HG03108 (cell line): ENCODE data around the gene LRBA.

Experiments
- ATAC-seq: cut with Tn5 transposase; IDR thresholded peaks from one replicate; pipeline ENCODE4 v1.9.1; 2021; ENCODE audit warnings: moderate library complexity; ENCODE audit not compliant: unreplicated experiment

LRBA gene

DNA sequence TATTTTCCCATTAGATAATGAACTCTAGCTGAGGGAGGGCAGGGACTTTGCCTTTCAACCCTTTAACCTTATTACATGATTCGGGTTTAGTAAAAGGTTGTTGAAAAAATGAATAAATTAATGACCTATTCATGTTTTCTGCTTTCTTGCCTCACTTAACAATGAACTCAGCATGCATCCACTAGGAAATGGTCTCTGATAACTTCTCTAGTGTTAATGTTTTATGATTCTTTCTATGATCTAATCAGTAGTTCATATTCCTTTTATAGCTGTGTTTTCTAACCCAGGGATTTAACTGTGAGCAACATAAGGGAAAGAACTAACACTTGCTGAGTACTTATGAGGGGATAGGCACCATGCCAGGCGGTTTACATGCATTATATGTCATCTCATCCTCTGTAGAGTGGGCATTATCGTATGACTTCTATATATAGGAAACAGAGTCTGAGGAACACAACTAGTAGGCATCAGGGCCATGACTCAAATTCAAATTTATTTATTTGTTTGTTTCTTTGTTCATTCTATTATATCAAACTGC lies 669.8 kb downstream of the LRBA start:
- ATAC-seq, result no peak

DNA sequence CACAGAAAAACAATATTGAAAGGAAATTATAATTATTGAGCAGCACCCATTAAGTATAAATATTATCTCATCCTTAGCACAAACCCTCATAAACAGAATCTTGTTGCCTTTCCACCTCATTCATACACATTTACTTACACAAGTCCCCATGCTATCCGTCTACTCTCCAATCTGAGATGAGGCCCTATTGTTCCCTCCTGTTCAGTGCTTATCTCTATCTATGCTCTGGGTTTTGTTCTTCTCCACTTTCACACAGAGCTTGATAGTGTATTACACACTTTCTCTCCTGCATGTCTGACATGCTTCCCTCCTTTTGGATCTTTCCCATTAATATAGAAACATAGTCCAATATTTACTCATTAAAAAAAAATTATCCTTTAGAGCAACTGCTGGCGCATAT lies 671.3 kb downstream of the LRBA start:
- ATAC-seq, result no peak

DNA sequence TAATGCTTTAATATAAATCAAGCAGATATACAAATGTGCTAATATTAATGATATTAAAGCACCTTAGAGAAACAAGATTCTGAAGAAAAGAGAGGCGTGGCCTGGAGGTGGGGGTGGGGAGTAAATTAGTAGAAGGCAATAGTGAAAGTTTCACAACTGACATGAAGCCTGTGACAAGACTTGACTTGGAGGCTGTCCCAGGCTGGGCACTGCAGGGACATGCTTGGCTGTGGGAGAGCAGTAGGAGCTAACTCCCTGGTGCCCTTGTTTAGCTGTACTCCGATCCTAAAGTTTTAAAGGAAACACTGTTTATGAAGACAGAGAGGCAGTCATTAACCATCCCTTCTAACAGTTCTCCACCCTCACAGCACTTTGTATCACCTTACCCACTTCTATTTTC lies 672.1 kb downstream of the LRBA start:
- ATAC-seq, result no peak

DNA sequence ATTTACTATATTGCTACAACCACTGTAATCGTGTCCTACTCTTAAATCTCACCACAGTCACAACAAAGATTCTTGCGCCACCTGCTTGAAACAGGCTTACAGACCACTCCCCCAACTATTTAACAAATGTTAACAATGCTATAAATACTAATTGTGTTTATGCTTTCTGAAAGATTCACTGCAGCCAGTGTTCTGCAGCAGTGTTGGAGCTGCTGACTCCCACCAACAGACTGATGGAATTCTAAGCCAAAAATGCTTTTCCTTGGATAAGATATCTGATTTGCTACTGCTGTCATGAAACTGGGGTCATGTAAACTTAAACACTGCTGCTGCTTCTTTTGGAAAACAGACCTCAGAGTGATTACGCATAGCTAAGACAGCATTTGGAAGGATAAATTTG lies 677.4 kb downstream of the LRBA start:
- ATAC-seq, result no peak

DNA sequence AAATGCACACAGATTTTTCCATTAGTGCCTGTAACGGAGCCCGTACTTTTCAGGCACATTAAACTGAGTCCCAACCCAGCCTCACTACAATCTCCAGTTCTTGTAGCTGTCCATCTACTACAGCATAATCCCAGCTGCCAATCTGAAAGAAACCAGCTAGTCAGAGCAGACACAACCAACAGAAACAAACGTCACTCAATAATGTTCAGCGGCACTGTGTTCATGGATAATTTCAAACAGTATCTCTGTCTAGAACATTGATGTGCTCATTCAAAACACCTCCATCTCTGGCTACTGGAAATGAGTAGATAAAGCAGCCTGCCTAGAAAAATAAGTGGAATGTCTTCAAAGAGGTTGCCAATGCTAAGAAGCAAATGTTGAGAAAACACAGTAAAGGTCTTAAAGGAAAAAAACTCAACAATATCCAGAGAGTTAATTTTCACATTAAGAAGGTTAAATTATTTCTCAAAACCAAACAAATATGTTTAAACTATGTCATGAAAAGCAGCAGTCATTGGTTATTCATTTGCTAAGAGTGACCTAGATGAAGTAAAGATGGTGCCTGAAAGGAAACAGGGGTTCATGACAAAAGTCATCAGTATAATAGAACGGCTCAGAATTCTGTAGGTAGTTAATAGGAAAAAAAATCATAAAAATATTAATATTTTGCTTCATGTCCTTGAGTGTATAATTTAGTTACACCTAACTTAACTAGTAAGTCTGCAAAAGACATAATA lies 678.2 kb downstream of the LRBA start:
- no peak for ATAC-seq

DNA sequence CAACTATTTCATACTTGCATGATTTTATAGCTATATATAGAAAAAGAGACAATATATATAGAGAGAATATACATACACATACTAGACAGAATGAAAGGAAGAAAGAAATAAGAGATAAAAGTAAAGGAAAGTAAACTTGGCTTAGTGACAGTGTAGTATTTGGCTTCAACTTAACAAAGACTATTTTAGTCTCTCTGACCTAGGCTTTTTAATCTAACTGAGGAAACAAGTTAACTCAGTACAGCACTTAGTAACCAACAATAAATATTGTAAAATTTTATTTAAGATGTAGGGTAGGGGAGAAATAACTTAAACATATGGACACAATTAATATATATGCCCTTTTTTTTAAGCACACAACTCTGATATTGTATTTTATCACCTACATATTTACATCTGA lies 682.1 kb downstream of the LRBA start:
- no peak for ATAC-seq

DNA sequence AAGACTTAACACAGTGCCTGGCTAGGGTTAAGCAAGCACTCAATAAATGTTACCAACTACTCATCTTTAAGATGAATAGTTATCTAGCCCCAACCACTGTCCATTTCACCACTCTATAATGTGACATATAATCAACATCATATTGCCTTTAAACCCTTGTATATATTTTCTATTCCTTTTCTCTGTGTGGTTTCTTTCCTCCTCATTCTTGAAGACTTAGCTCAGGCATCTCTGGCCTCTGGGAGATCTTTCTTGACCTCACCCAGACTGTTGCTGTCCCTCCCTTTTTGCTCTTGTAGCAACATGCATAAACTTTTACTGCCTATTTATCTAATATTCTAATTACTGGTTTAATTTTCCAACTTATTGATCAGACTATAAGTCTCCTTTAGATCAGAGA lies 683.0 kb downstream of the LRBA start:
- no peak for ATAC-seq

DNA sequence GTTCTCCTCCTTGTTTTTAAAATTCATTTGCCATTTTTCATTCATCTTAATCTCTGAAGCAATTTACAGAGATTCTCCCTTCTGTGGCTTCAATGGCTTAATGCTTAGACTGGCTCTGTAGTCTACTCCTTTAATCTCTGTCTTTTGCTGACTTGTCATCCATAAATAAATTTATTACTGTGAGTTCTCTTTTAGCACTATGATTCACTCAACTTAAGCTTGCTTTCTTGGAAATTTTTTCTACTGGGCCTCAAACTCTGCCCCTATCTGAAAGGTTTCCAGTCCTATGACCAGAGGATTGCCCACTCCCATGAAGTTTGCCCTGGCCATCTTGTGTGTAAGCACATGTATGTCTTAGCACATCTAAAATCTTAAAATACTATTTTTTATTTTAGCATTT lies 685.7 kb downstream of the LRBA start:
- no peak for ATAC-seq

DNA sequence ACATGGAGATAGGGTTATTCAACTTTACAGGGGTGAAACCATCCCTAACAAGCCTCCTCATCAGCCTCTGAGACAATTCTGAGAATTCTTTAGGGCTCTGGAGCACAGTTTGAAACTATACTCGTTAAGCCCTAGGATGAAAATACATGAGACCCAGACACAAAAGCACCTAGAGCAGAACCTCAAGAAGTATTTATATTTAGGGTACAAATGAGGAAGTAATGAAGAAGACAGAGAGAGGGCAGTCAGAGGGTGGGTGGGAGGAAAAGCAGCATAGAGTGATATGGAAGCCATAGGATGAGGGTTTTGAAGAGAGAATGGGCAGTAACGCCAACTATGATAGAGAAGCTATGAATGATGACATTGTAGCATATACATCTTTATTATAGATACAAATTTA lies 686.6 kb downstream of the LRBA start:
- ATAC-seq, result no peak

DNA sequence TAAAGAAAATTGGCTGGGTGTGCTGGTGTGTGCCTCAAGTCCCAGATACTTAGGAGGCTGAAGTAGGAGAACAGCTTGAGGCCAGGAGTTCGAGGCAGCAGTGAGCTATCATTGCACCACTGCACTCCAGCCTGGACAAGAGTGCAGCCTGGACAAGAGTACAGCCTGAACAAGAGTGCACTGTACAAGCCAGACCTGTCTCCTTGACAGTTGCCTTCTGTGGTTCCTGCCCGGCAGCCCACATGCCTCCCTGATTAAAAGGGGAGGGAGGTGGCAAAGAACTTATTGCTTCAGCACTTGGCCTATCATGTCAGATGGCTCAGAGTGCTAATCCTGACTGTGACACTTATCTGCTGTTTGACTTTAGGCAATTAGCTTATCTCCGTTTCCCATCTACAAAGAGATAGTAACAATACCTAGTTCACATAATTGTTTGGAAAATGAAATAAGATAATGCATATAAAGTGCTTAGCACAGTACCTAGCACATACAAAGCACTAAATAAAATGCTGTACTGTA lies 687.8 kb downstream of the LRBA start:
- no peak for ATAC-seq

DNA sequence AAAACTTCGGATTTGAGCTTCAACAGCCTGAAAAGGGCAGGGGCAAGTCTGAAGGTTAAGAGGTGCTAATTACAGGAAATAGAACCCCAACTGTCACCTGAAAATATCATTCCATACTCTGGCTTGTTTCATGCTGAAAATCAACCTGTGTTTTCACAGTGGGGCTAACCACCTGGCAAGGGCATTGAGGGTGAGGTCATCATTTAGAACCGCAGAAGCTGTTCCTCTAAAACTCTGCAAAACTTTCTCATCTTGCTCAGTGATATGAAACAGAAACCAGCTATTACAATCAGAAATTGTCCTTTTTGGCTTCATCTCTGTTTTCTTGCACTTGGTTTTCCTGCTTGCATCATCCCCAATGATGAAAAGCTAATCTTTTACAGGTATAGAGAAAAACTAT lies 689.2 kb downstream of the LRBA start:
- peak; percentile 57 for ATAC-seq

DNA sequence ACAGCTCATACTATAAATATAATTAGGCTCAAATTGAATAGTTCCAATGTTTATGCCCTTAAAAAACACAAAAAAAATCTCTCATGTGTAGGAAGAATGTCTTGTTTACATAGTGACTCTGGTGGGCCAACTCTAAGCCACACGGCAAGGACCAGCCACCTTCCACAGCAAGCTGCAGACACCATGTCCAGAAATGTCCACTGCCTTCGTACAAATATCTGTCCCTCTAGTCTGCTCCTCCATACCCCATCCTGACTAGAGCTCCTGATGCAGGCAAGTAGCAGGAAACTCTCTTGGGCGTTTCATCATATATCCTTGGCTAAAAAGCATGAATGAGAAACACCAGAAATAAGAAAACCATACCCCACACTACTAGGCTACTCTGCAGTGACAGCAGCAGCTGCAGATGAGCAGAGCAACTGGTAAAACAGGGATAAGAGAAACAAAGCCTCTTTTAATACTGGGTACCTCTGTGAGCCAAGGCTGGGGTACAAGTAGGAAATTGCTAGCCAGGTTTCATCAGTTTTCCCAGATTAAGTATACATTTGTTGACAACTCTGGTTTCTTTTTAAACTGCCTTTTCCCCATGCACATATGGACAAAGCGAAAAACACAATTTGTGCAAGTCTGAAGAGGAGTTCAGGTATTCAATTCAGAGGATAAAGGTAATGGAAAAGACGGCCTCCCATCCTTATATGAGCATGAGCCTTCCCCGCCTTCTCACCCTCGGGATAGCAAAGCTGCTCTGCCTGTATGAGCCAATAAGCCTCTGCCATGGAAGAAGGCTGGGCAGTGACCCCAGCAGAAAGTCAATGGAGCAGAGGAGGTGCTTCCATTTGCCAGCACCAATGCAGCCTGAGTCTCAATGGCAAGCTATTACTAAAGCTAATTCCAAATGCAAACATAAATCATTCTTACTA lies 691.4 kb downstream of the LRBA start:
- no peak for ATAC-seq

DNA sequence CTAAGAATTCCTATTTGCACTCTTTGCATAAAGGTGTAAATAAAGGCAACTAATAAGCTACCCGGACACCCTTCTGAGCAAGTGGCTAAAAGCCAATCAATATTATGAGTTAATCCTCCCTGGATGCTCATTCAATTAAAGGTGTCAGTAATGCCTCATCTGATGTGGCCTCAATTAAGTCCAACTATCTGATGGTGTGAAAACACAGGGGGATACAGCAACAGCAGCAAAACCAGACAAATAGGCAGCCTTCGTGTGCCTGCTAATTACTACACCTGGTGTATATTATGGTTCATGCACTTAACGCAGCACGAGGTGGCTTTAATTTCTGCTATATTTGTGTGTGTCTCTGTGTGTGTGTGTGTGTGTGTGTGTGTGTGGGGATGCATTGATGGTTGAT lies 692.4 kb downstream of the LRBA start:
- ATAC-seq, result no peak

DNA sequence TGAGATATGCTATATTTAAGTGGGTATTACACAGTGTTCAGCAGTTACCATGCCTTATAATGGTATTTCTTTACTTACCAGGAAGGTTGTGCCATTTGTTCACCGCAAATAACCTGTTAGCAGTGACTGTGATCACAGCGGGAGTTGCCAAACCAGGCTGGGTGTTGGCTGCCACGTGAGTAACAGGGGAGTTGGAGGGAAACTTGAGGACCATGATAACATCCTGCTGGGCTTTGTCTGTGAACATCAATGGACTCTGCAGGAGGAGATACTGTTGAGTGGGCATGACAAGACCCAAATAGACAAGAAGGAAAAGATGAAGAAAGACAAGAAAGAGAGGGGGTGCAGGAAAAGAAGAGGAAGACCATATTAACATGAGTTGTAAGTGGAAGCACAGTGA lies 694.0 kb downstream of the LRBA start:
- ATAC-seq, result no peak

DNA sequence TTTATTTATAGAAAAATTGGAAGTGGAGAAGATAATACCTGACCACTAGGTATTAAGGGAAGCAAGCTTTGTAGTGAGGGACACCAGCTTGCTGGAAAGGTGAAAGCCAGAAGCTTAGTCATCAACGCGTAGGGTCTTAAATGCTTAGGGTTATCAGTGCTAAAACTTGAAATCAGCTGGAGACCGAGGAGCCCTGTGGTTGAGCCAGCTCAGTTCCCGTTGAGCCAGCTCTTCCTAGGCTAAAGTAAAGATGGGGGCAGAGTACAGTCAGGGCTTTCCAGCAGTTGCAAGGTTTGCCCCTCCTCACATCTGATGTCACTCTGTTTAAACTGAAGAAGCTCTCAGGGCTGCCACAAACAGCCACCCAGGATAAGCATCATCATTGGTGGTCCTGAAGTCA lies 696.1 kb downstream of the LRBA start:
- ATAC-seq, result no peak

DNA sequence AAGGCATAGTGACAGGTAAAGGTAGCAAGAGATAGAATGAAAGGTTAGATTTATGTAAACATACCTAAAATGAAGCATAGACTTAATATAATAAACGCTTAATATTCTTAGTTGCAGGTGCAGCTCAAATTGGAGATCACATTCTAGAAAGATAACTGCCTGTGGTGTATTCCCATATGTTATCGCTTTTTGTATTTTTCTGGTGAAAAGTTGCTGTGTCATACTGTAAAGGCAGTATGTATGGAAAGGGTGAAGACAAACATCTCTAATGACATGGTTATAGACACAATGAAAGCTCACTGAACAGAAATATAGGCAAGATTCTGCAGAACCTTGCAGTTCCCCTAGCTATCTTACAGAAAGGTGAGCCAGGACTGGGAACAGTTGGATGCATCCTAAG lies 696.6 kb downstream of the LRBA start:
- no peak for ATAC-seq

DNA sequence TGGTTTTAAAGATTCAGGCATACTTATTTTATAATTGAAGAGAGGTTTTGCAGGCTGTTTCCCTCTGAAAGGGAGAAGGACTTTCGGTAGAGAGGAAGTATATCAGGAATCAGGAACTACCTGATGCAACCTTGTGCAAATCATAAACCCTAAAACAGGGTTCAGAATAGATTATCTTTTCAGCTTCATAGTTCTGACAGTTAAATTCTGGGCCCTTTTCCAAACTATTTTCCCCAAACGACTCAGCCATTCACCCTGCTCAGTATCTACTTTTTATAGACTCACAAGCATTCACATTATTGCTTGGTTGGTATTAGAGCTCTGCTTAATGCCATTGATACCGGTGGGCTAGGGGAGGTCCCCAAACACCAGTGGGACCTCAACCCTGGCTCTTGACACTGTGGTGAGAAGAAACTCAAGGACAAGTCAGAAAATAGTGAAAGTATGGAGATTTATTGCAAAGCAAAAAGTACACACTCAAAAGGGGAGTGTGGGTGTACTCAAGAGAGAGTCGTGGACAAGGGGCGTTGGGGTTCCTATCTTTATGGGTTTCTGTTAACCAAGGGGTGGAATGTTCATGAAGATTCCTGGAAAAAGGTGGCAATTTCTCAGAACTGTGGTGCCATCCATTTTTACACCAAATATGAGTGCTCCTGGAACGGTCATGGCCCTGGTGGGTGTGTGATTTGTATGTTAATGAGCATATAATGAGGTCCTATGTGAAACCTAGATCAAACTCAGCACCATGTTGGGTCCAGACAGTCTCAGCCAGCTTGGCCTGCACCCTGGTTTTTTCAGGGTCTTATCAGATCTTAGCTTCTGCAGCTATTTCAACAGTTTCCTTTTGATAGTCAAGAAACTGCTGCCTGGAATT lies 698.5 kb downstream of the LRBA start:
- ATAC-seq, result no peak

DNA sequence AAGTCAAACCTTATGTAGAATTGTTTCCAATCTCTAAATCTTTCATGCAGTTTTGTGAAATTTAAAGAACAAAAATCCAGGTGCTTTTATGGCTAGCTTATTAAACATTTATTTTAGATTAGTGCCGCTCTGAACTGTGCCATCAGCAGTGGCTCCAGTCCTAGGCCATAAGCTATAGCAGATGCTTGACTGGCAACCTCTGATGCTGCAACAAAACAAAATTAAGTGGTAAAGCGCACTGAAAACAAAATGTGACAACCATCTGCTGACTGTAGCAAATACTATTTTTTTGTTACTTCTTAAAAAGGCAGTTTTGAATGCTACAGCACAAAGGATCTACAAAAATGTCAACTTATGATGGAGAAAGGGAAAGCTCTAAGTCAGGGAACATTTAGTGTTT lies 699.4 kb downstream of the LRBA start:
- ATAC-seq, result no peak

DNA sequence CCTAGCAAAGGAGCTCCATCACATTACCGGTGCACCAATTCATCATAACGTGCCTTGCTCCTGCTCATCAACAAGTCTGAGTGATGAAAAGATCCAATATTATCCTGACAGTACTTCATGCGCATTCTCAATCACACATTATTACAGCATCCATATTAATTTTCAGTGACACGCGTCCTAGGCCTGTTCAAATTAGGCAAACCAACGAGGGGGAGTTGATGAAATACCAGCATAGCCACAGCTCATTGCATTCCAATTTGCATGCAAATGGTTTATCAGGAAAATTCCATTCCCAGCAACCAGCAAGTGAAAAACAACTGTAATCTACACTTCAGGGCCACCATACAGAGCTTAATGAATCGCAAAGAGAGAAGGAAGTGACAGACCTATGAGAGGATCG lies 699.9 kb downstream of the LRBA start:
- ATAC-seq, result no peak

DNA sequence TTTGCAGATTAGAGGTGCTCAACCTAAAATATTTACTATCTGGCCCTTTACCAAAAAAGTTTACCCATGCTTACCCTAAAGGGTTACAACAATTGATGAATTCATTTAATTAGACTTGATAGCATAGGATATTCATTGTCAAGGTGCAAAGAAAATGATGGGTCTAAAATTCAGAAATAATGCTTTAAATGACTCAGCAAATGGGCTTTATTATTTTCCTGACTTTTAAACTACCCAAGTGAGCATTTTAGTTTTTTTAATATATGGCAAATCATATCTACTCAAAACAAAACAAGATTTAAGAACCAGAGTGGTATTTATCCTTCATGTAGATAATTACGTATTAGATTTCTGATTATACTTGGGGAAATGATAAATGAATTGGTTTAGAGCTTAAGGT lies 701.1 kb downstream of the LRBA start:
- ATAC-seq, result no peak
